Stimulated activated memory B cell treated with anti-CD40 and anti-IgM and Interleukin-4, amounts not matched to agents 10 μg/mL and 1 μg/mL and 100 μg/mL, for 72 hours (primary cell): Measurements from ENCODE around the gene MNT.

ENCODE experiments used
- ATAC-seq: fragments of 150-1000 bp; cut with Tn5 transposase; 2 replicates; pipeline ENCODE4 v1.10.0; 2021
- H3K27ac Mint-ChIP-seq: one replicate; pipeline ENCODE4 v1.8.0; 2022; ENCODE audit warnings: mild to moderate bottlenecking, mixed read lengths
- H3K27me3 Mint-ChIP-seq: one replicate; pipeline ENCODE4 v1.8.0; 2022; ENCODE audit warnings: mixed read lengths
- H3K36me3 Mint-ChIP-seq: one replicate; pipeline ENCODE4 v1.8.0; 2022; ENCODE audit warnings: mixed read lengths
- H3K4me1 Mint-ChIP-seq: one replicate; pipeline ENCODE4 v1.8.0; 2022; ENCODE audit warnings: mixed read lengths
- H3K4me3 Mint-ChIP-seq: one replicate; pipeline ENCODE4 v1.8.0; 2022; ENCODE audit warnings: mild to moderate bottlenecking, moderate library complexity, mixed read lengths
- H3K9me3 Mint-ChIP-seq: one replicate; pipeline ENCODE4 v1.8.0; 2022; ENCODE audit warnings: mixed read lengths

The MNT gene

GRCh38 chr17:2423271-2423670, 22.4 kb upstream of the MNT start:
- no peak for ATAC-seq
- no peak overlapping the region for H3K4me3 Mint-ChIP-seq
- H3K36me3 Mint-ChIP-seq, result peaks cover 46% of the 10 kb centered on the region

GRCh38 chr17:2421315-2422147, 20.7 kb upstream of the MNT start:
- H3K4me1 Mint-ChIP-seq, result peaks cover 1% of the 10 kb centered on the region
- H3K36me3 Mint-ChIP-seq, result peaks cover 38% of the 10 kb centered on the region
- no peak overlapping the region for H3K27ac Mint-ChIP-seq
- H3K4me3 Mint-ChIP-seq, result no peak overlapping the region
- ATAC-seq, result no peak
- H3K9me3 Mint-ChIP-seq, result no peaks in the 10 kb centered on the region
- no peaks in the 10 kb centered on the region for H3K27me3 Mint-ChIP-seq

More at GRCh38 chr17:2423271-2423670, 22.4 kb upstream of the MNT start:
- H3K27ac Mint-ChIP-seq, result no peak overlapping the region
- no peaks in the 10 kb centered on the region for H3K4me1 Mint-ChIP-seq
- no peaks in the 10 kb centered on the region for H3K9me3 Mint-ChIP-seq
- no peaks in the 10 kb centered on the region for H3K27me3 Mint-ChIP-seq

DNA sequence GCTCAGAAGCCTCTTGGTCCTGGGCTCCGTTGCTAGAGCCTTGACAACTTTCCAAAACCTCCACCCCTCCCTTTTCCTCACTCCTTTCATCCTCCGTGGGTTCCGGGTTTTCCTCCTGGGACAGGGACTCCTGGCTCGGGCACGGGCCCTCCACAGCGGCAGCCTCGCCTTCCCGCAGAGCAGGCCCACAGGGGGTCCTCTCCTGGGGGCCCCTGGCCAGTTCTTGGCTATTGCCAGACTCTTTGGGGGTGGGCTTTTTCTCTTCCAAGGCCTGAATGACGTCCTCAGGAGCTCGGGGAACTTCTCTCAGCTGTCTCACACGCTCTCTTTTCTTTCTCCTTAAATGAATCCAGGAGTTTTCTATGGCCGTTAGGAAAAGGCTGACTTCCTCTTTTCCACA, 19.3 kb upstream of the MNT start:
- Mint-ChIP-seq H3K4me1 (peaks cover 7% of the 10 kb centered on the region), H3K36me3 (peaks cover 29% of the 10 kb centered on the region), H3K27me3 (no peaks in the 10 kb centered on the region), H3K9me3 (no peaks in the 10 kb centered on the region), H3K27ac (no peak overlapping the region), H3K4me3 (no peak overlapping the region)
- ATAC-seq, result no peak

DNA sequence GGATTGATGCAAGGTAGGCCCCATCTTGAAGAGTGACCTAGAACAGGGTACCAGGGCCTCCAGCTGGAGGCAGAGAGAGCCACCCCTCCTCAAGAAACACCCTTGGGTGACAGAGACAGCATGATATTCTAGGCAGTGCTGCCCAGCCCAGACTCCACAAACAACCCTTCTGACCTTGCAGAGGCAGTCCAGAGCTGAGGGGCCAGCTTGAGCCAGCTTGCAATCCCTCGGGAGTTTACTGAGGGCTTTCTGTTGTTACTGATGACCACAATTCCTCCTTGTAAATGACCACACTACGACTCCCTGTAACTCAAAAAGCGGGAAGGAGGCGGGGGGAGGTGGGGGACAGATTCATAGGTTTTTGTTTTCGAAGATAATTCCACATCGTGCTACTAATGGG, 18.6 kb upstream of the MNT start:
- H3K27ac Mint-ChIP-seq, result no peak overlapping the region

DNA sequence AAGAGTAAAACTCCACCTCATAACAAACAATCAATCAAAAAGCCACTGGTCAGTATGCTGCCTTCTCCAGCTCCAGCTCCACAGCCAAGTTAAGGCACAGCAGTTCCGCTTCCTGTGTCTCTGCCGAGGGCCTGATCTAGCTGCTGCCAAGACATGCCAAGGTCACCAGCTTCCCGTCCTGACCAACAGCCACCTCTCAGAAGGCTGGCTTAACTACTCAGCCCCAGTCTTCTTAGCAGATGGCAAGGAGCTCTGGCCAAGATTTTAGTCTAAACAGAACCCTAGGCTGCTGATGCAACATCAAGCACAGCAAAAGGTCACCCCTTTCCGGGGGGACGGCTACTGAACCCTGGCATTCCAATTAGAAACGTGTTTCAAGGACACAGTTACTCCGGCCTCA, 17.7 kb upstream of the MNT start:
- no peak for ATAC-seq
- no peak overlapping the region for H3K27ac Mint-ChIP-seq
- peaks cover 37% of the 10 kb centered on the region for H3K36me3 Mint-ChIP-seq
- no peaks in the 10 kb centered on the region for H3K27me3 Mint-ChIP-seq
- no peaks in the 10 kb centered on the region for H3K9me3 Mint-ChIP-seq
- peaks cover 7% of the 10 kb centered on the region for H3K4me1 Mint-ChIP-seq
- H3K4me3 Mint-ChIP-seq, result no peak overlapping the region

More for the DNA sequence above, 18.6 kb upstream of the MNT start:
- Mint-ChIP-seq H3K4me1 (peaks cover 7% of the 10 kb centered on the region), H3K4me3 (no peak overlapping the region), H3K36me3 (peaks cover 28% of the 10 kb centered on the region), H3K27me3 (no peaks in the 10 kb centered on the region), H3K9me3 (no peaks in the 10 kb centered on the region)
- ATAC-seq, result no peak

DNA sequence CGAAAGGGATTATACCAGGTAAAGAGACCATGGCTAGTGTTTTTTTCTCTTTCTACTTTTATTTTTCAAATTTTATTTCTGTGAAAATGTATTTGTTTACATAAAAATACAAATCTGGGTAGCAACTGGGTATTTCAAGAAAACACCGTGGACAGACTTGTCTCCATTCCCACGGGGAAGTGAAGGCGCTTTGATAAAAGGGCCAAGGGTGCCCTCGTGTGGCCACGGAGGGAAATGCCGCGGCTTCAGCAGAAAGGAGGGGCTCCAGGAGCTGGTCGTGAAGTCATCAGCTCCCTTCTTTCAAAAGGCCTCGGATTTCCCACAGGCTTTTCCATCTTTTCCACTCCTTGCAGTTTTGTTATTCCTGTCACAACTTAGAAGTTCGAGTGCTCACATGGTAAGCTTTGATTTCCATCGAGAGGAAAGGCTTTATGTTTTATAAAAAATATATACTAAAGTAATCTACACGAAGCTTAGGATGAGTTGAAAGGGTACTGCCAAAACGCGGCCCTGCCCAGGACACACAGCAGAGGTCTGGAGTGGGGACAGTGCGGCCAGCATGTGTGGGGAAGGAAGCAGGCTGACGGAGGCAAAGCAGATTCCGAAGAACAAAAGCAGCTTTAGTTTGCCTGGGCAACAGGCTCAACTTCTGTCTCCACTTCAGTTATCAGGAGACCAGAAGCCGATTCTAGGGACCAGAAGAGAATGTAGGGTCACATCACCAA, 15.3 kb upstream of the MNT start:
- Mint-ChIP-seq H3K27ac (no peak overlapping the region), H3K4me1 (peaks cover 7% of the 10 kb centered on the region), H3K36me3 (peaks cover 32% of the 10 kb centered on the region), H3K27me3 (no peaks in the 10 kb centered on the region), H3K4me3 (no peak overlapping the region), H3K9me3 (no peaks in the 10 kb centered on the region)
- ATAC-seq, result peak; percentile 73

DNA sequence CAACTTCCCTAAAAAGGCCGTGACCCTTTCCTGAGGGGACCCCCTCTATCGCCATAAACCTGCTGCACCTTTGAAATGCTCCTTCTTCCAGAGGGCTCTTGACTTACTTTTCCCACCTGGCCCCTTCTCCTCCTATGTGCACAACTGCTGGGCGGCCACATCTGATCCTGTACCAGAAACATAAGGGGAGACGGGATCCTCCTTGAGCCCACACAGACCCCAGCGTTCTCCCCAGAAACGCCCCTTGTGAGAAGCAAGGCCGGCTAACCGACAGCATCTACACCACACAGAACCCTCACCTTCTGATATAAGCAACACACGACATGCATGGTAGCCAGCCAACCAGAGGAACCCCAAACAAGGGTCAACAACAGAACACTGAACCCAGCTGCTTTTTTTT, 14.2 kb upstream of the MNT start:
- Mint-ChIP-seq H3K27me3 (no peaks in the 10 kb centered on the region), H3K27ac (no peak overlapping the region), H3K9me3 (no peaks in the 10 kb centered on the region), H3K36me3 (peaks cover 30% of the 10 kb centered on the region), H3K4me1 (peaks cover 7% of the 10 kb centered on the region), H3K4me3 (no peak overlapping the region)
- ATAC-seq, result no peak

DNA sequence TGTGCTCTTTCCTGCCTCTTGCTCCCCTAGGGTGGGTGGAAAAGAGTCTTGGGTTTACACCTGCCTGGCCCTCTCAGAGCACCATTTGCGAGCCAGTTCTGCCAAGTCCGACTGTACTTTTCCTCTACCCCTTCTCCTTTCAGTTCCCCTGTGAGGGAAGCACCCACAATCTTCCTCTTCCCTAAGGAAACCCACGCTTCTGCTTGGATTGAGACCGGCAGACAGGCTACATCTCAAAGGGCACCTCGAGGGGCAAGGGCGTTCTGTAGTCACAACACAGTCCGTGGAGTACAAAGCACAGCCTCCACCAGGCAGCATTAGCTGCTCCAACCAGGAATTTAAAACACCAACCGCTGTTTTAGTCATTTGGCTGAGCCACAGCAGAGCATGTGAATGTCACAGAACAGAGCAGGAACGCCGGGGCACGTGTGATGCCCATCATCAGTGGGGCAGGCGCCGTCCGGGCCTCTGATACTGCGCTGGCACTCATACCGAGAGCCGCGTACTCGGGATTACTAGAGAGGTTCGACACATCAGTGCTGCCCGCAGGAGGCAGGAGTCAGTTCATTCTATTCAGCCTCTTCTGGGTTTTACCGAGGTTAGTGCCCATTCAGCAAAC, 13.7 kb upstream of the MNT start:
- Mint-ChIP-seq H3K9me3 (no peaks in the 10 kb centered on the region), H3K27ac (no peak overlapping the region), H3K4me3 (no peak overlapping the region), H3K27me3 (no peaks in the 10 kb centered on the region), H3K4me1 (peaks cover 7% of the 10 kb centered on the region), H3K36me3 (peaks cover 27% of the 10 kb centered on the region)
- no peak for ATAC-seq

DNA sequence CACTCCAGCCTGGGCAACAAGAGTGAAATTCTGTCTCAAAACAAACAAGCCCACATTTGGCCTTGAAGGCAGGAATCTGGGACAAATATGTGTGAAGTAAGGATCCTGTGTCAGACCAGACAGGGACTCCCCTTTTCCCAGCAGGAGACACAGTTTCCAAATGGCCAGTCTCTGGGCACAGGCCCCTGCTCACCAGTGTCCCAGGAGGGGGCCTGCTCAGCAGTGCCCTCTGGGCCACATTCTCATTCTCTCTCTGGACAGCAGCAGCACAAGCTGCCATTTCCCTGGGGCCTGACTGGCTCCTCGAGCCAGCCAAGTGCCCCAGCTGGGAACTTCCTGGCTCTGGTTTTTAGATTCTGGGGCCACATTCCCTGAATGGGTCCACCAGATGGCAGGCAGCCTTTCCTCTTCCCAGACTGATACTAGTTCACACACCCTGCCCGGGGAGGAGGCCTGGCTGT, 11.7 kb upstream of the MNT start:
- no peaks in the 10 kb centered on the region for H3K9me3 Mint-ChIP-seq
- H3K36me3 Mint-ChIP-seq, result peaks cover 21% of the 10 kb centered on the region
- H3K27ac Mint-ChIP-seq, result no peak overlapping the region
- H3K4me1 Mint-ChIP-seq, result peaks cover 7% of the 10 kb centered on the region
- H3K27me3 Mint-ChIP-seq, result no peaks in the 10 kb centered on the region
- H3K4me3 Mint-ChIP-seq, result no peak overlapping the region
- no peak for ATAC-seq

GRCh38 chr17:2410951-2411350, 10.1 kb upstream of the MNT start:
- Mint-ChIP-seq H3K27me3 (no peaks in the 10 kb centered on the region), H3K27ac (no peak overlapping the region), H3K4me1 (peaks cover 8% of the 10 kb centered on the region), H3K9me3 (no peaks in the 10 kb centered on the region), H3K36me3 (peaks cover 25% of the 10 kb centered on the region), H3K4me3 (no peak overlapping the region)
- no peak for ATAC-seq

DNA sequence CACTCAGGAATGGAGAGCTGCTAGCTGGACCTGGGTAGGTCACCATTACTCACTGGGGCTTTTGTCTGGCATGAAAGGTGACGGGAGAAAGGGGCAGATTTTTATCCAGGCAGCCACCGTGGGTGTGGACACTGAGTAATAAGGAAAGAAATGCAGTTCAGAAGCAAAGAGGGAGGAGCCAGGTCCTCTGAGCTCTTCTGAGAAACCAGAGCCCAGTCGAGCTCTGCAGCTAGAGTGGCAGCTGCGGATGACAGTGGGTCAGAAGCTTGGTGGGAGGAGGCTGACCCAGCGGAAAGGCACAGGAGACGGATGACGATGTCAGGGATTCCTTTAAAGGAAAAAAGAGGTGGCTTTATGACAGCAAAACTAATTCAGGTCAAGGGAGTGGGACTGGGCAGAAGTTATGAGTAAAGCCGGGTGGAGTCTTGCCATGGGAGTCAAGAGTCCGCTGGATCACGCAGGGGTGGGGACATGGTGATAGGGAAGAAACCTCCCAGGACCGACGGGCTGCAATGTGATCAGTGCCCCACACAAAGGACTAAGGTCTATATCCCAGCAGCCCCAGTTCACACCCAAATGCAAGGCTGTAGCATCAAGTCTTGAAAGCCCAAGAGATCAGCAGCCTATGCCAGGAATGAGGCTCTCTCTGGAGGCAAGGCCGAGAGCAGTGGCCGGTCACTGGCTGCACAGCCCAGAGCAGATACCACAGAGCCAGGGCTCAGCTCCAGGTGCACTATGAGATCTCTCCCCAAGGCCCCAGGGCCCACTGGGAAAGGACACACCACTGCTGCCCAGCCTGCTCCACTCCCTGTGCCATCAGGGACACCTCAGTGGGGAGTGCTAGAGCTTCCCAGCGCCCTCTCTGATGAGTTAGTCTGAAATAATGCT, 6.3 kb upstream of the MNT start:
- no peaks in the 10 kb centered on the region for H3K27me3 Mint-ChIP-seq
- H3K9me3 Mint-ChIP-seq, result no peaks in the 10 kb centered on the region
- H3K27ac Mint-ChIP-seq, result peak overlapping the region; percentile 4
- H3K4me1 Mint-ChIP-seq, result peaks cover 15% of the 10 kb centered on the region
- H3K4me3 Mint-ChIP-seq, result no peak overlapping the region
- peaks cover 14% of the 10 kb centered on the region for H3K36me3 Mint-ChIP-seq
- no peak for ATAC-seq

GRCh38 chr17:2406271-2406902, 5.5 kb upstream of the MNT start:
- ATAC-seq, result no peak
- Mint-ChIP-seq H3K4me1 (peaks cover 22% of the 10 kb centered on the region), H3K27ac (peak overlapping the region; percentile 4), H3K27me3 (no peaks in the 10 kb centered on the region), H3K36me3 (peaks cover 14% of the 10 kb centered on the region), H3K9me3 (no peaks in the 10 kb centered on the region), H3K4me3 (no peak overlapping the region)

DNA sequence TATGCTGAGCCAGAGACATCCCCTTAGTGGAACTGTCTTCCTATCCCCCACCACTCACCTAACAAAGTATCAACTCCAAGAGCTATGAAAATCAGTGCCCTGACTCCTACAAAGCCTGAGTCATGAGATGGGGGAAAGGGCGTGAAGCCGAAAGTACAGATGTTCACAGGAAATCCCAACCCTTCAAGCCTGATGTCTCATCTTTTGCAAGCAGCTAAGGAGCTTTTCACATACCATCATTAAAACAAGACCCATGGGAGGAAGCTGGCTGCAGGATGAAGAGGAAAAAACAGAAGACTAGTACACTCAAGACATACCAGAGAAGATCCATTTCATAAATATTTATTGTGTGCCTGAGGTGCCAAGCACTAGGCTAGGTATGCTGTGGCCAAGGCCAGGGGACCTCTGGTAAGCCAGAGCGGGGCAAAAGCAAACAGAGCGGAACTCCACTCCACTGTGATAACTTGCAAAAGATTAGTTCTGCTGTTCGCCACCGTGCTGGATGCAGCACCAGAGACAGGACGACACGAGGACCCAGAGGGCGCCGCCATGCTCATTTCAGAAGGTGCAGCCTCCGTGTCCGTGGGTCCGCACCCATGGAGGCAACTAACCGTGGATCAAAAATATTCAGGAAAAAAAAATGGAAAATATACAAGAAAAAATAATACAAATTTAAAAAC, 4.5 kb upstream of the MNT start:
- H3K27ac Mint-ChIP-seq, result no peak overlapping the region
- peaks cover 22% of the 10 kb centered on the region for H3K4me1 Mint-ChIP-seq
- H3K36me3 Mint-ChIP-seq, result peaks cover 5% of the 10 kb centered on the region
- no peaks in the 10 kb centered on the region for H3K27me3 Mint-ChIP-seq
- no peak overlapping the region for H3K4me3 Mint-ChIP-seq
- no peak for ATAC-seq
- no peaks in the 10 kb centered on the region for H3K9me3 Mint-ChIP-seq

DNA sequence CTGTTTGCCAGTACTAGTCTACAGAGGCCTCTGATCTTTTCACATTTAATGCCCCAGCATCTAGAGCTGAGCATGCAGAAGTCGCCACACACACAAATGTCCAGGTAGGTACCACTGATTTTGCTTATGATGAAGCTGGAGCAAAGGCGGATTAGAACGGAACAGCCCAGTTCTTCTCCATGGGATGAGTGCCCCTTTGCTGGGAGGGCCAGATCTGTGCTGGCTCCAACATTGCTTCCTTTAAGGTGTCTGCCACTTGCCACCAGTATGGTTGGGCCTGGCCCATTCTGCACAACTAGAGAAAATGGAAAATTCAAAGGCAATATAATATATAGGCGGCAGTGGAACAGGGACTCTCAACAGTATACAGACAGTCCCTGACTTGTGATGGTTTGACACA, 2.2 kb upstream of the MNT start:
- no peak for ATAC-seq
- H3K36me3 Mint-ChIP-seq, result peaks cover 4% of the 10 kb centered on the region
- no peaks in the 10 kb centered on the region for H3K27me3 Mint-ChIP-seq
- peaks cover 41% of the 10 kb centered on the region for H3K4me1 Mint-ChIP-seq
- H3K27ac Mint-ChIP-seq, result no peak overlapping the region
- H3K9me3 Mint-ChIP-seq, result no peaks in the 10 kb centered on the region
- no peak overlapping the region for H3K4me3 Mint-ChIP-seq
